SK-N-MC (cell line): ENCODE results near the gene VMP1.

Experiments used
- EZH2 ChIP-seq: fragments of 200-600 bp; sonication (generic); IDR thresholded peaks from one replicate; pipeline ENCODE4 v1.6.1; 2017; ENCODE audit warnings: antibody characterized with exemption
- FOXP2 ChIP-seq: optimal IDR thresholded peaks from 2 replicates; pipeline ENCODE3; 2011; ENCODE audit warnings: mild to moderate bottlenecking, moderate library complexity; ENCODE audit not compliant: insufficient read depth; ENCODE audit errors: extremely low read length, control extremely low read depth
- POLR2AphosphoS5 ChIP-seq: IDR thresholded peaks from 2 replicates; pipeline ENCODE4 v1.6.1; 2012; ENCODE audit warnings: mild to moderate bottlenecking, low read depth, low read length, borderline replicate concordance

DNA sequence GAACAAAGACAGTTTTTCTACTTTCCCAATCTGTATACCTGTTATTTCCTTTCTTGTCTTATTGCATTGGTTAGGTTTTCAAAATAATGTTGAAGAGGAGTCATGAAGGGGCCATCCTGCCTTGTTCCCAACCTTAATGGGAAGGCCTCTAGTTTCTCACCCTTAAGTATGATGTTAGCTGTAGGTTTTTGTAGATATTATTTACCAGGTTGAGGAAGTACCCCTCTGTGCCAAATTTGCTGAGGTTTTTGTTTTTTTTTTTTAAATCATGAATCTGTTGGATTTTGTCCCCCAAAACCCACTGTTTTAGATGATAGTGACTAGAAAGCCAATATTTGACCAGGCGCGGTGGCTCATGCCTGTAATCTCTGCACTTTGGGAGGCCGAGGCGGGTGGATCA lies 36.4 kb downstream of the VMP1 start:
- TF ChIP-seq EZH2 (no peak), POLR2AphosphoS5 (no peak), FOXP2 (no peak)
